ENCODE results near the gene MT1M. TPM values are rescaled to one million over a fixed set of nuclear protein-coding genes. Genes with fewer than 3 reads are reported as not detected.

The MT1M gene
- total and polyA plus RNA-seq, 10 of the 15 experiments (the other 5 are each of a cell fraction or from before 2014, with no cell fraction given): not detected

- Histone ChIP-seq H3K27me3 (replicated peaks in 1 of 2; ENCODE audit: control insufficient read depth in 2 of 2, insufficient read depth in 2 of 2, low read length in 1 of 2) (peaks cover 7 to 9% of the 10 kb centered on the region in 2 experiments; a peak in 3 of 4 replicates), H3K79me2 (ENCODE audit: control insufficient read depth, insufficient read depth, low read length) (no peaks in the 10 kb centered on the region), H3K27ac (ENCODE audit: control insufficient read depth, insufficient read depth) (no peak overlapping the region), H3K4me2 (ENCODE audit: control insufficient read depth, insufficient read depth) (no peak overlapping the region), H3K9me3 (replicated peaks; ENCODE audit: control insufficient read depth, insufficient read depth, low read length) (peaks cover 3% of the 10 kb centered on the region; the same call in 2 of the 3 replicates), H3K4me3 (no peak overlapping the region), H3K9ac (ENCODE audit: control insufficient read depth, insufficient read depth, low read length) (no peak overlapping the region), H3K36me3 (ENCODE audit: control insufficient read depth in 2 of 2, insufficient read depth in 2 of 2, low read length in 1 of 2) (no peaks in the 10 kb centered on the region), H3K4me1 (ENCODE audit: control insufficient read depth, insufficient read depth, low read length) (no peaks in the 10 kb centered on the region; the same call in 1 of the 2 replicates), H2AFZ (ENCODE audit: control insufficient read depth, low read depth, low read length) (no peak overlapping the region), H4K20me1 (ENCODE audit: control insufficient read depth, insufficient read depth) (no peaks in the 10 kb centered on the region)
- ChIA-PET RAD21 (ENCODE audit: unreplicated experiment) (no interaction called here), POLR2A (no interaction called here), SMC1A (ENCODE audit: uncharacterized antibody, unreplicated experiment) (no interaction called here), CTCF (interaction anchor here (1.4 kb wide), 1 partner anchor 17 kb away, joined by 4 read pairs; no protein-coding TSS in a partner anchor)
- BruUV-seq (replicated peaks): no TSS peak
- in situ Hi-C loops (cut with MboI): no loop called here
- no peak for FAIRE-seq
- ATAC-seq: peak; percentile 70
- WGBS (ENCODE audit: insufficient coverage, insufficient replicate concordance, low lambda C conversion rate, missing lambda C conversion rate): 27% methylated on average over 6 of the region's 6 CpGs
- no peak for DNase-seq (ENCODE audit: low read depth, low spot score)
- intact Hi-C loops (cut with micrococcal nuclease; ENCODE audit: unreplicated experiment): no loop called here
- no peak for TF ChIP-seq RAD51 (IDR thresholded peaks at IDR 0.05)
- TF ChIP-seq PAX8 (IDR thresholded peaks at IDR 0.05): no peak
- TF ChIP-seq, protein P1, sequence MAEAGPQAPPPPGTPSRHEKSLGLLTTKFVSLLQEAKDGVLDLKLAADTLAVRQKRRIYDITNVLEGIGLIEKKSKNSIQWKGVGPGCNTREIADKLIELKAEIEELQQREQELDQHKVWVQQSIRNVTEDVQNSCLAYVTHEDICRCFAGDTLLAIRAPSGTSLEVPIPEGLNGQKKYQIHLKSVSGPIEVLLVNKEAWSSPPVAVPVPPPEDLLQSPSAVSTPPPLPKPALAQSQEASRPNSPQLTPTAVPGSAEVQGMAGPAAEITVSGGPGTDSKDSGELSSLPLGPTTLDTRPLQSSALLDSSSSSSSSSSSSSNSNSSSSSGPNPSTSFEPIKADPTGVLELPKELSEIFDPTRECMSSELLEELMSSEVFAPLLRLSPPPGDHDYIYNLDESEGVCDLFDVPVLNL (IDR thresholded peaks at IDR 0.05; ENCODE audit: low read depth, low read length): no peak
- TF ChIP-seq CBX5 (IDR thresholded peaks at IDR 0.05; ENCODE audit: low read depth): no peak
- TF ChIP-seq FOS (IDR thresholded peaks at IDR 0.05; ENCODE audit: borderline replicate concordance, extremely low read depth, insufficient read length): no peak
- TF ChIP-seq JUND (IDR thresholded peaks at IDR 0.05; ENCODE audit: low read depth, low read length): no peak
- peak; percentile 17; the same call in 1 of the 2 replicates for TF ChIP-seq BCL11A (IDR thresholded peaks at IDR 0.05; ENCODE audit: low read depth, low read length)
- no peak for TF ChIP-seq CTCF (IDR thresholded peaks at IDR 0.05 in 2 of 3, conservative IDR thresholded peaks at IDR 0.05 in 1 of 3; ENCODE audit: control insufficient read depth in 2 of 3, extremely low read depth in 1 of 3, insufficient read depth in 1 of 3, low read depth in 3 of 3, low read length in 3 of 3)
- TF ChIP-seq PAX5 (IDR thresholded peaks at IDR 0.05; ENCODE audit: borderline replicate concordance, low read depth, low read length): peak; percentile 68; the same call in 1 of the 2 replicates
- TF ChIP-seq RELA (IDR thresholded peaks at IDR 0.05; ENCODE audit: borderline replicate concordance, partially characterized antibody): no peak
- no peak for TF ChIP-seq EGR1 (IDR thresholded peaks at IDR 0.05; ENCODE audit: borderline replicate concordance in 1 of 2, low read depth in 2 of 2, low read length in 2 of 2)
- TF ChIP-seq MAX (IDR thresholded peaks at IDR 0.05; ENCODE audit: low read depth, low read length): no peak
- no peak for TF ChIP-seq ZZZ3 (IDR thresholded peaks at IDR 0.05; ENCODE audit: control insufficient read depth, insufficient read length, low read depth)
- TF ChIP-seq, protein P2, sequence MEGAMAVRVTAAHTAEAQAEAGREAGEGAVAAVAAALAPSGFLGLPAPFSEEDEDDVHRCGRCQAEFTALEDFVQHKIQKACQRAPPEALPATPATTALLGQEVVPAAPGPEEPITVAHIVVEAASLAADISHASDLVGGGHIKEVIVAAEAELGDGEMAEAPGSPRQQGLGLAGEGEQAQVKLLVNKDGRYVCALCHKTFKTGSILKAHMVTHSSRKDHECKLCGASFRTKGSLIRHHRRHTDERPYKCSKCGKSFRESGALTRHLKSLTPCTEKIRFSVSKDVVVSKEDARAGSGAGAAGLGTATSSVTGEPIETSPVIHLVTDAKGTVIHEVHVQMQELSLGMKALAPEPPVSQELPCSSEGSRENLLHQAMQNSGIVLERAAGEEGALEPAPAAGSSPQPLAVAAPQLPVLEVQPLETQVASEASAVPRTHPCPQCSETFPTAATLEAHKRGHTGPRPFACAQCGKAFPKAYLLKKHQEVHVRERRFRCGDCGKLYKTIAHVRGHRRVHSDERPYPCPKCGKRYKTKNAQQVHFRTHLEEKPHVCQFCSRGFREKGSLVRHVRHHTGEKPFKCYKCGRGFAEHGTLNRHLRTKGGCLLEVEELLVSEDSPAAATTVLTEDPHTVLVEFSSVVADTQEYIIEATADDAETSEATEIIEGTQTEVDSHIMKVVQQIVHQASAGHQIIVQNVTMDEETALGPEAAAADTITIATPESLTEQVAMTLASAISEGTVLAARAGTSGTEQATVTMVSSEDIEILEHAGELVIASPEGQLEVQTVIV (IDR thresholded peaks at IDR 0.05; ENCODE audit: borderline replicate concordance, partially characterized antibody): no peak
- no peak for TF ChIP-seq ATF7 (IDR thresholded peaks at IDR 0.05; ENCODE audit: low read depth)
- no peak for TF ChIP-seq MLLT1 (IDR thresholded peaks at IDR 0.05)
Measured at GRCh38 chr16:56593573-56594291, 38.7 kb upstream of the MT1M start.
